ENCODE data around the gene NUMA1.
A peak's percentile ranks its signal among the peaks of the same experiment; 100 is the strongest.

NUMA1 gene

DNA sequence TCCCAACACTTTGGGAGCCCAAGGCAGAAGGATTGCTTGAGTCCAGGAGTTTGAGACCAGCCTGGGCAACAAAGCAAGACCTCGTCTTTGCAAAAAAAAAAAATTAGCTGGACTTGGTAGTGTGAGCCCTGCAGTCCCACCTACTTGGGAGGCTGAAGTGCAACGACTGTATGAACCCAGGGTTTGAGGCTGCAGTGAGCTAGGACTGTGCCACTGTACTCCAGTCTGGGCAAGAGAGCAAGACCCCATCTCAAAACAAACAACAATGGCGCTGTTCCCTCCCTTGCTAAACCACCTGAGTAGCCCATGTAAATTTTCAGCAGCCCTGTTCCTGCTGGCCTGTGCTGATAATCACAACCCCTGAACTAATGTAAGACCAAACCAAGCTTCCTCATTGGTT is 19.7 kb upstream of the NUMA1 start:
- no peak for DNase-seq

DNA sequence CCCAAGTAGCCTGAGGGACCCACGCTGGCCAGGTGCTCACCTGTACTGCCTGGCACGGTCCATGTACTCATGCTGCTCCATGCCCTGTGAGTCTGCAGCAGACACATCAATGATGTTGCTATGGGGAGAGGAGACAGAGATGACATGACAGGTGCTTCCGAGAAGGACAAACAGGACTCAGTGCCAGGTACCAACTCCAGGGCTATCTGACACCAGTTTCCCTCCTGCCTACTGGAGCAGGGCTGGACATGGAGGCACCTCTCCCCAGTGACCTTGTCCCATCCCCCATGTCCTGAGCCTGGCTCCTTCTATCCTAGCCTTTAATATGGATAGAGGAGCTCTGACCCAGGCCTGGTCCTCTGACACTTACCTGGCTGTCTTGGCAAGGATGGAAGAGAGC is 18.4 kb upstream of the NUMA1 start:
- DNase-seq, result no peak

DNA sequence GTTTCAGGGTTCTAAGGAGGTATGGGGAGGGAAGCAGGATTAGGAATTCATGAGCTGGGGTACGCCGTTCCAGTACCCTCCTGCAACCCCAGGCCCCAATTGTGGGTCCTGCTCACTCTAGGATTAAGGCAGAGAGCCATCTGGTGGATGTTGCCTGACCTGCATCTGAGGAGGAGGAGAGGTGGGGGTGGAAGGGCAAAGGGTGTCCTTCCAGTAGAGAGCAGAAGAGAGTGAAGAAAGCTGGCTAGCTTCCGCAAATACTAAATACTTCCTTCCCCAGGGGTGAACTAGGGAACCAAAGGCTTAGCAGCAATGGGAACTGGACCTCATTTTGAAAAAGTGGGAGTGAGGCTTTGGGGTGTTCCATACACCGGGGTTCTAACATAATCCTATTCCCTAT is 10.9 kb upstream of the NUMA1 start:
- DNase-seq, result peak; percentile 83

DNA sequence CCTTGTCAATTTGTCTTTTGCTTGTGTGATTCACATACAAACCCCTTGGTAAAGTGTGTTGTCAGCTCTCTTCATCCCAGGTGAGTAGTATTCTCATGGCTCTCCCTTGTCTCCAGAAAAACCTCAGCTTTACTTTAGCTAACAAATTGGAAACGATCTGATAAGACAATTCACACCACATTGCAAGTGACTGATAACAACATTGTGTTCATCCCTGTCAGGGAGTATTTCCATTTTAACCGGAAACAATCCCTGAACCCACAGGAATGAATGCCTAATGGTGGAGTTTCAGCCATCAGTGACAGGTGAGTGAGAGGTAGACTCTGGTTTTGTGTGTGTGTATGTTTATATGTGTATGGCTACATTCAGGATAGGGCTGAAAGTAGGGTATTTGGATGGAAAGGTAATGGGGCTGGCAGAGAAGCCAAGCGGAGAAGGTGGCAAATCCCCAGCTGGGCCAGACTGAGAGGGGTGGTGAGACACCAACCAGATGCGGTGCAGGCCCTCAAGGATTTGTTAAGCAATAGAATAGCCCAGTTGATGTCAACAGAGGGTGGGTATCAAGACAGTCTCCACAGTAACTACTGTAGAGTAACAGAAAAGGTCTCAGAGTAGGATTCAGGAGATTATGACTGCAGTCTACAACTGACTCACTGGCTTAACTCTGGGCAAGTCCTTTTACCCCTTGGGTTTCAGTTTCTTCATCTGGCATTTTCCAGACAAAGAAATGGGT is 7.9 kb upstream of the NUMA1 start:
- no peak for DNase-seq

DNA sequence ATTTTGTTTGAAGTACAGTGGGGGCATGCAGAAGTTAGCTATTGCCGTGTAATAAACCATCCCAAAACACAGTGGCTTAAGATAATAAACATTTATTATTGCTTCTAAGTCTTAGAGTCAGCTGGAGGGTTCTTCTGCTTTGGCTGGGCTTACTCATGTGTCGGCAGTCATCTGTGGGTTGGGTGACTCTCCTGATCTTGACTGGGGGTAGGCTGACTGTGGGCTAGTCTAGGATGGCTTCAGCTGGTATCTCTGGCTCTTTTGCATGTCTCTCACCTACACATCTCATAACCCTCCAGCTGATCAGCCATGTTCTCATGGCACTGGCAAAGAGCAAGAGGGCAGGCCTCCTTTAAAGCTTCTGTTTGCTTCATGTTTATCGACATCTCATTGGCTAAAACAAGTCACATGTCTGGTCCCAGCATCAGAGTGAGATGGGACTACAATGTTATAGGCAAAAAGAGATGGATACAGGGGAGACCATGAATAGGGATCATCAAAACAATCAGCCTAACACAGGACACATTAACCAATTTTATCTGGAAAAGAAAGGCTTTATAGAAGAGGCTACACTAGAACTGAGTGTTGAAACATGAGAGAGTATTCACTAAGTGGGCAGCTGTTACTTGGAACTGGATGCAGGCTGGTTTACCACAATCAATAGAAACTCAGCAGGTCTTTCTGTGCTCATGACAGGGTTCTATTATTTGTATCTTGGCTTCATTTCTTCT is 5.4 kb upstream of the NUMA1 start:
- DNase-seq, result no peak

DNA sequence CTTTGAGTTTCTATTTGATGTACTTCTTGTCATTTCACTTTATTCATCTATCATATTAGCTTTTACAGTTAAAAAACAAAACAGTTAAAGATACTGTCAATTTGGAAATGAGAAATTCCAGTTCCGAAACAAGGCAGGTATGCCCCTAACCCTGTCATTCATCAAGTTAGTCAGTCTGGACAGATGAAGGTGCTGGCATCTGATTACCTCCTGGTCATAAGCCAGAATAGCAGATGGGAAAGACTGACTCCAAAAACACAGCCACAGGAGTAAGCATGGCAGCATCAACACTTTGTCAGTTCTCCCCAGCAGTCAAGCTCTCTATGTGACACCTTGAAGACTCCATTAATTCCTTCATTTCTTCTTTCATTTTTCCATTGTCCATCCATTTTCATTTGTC is 4.6 kb upstream of the NUMA1 start:
- DNase-seq, result no peak

DNA sequence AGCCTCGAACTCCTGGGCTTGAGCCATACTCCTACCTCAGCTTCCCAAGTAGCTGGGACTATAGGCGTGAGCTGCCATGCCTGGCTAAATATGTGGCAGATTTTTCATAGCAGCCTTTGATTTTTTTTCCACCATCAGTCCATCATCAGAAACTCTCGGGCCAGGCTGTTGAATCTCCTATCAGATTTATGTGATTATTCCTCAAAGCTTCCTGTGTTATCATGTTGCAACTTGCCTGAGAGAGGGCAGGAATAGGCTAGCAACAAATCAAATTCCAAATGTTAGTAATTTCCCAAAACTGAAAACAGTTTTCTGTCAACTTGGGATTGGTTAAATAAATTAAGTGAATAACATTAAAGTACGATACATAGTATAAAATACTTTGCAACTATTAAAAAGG is 3.7 kb upstream of the NUMA1 start:
- DNase-seq, result no peak

DNA sequence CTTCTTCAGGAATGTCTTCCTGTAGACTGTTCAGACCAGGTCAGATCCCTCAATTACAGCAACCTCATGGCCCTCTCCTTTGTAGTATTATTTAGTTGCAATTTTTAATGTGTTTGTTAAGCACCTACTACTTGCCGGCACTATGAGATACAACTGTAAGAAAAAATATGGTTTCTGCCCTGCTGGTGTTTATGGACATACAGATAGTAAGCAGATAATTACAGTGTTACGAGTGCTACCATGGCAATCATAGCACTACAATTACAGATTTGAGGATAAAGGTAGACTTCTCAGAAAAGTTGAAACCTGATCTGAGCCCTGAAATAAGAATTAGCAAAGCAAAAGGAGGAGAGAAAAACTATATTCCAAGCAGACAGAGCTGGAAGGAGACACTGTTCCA is 3.1 kb upstream of the NUMA1 start:
- no peak for DNase-seq

DNA sequence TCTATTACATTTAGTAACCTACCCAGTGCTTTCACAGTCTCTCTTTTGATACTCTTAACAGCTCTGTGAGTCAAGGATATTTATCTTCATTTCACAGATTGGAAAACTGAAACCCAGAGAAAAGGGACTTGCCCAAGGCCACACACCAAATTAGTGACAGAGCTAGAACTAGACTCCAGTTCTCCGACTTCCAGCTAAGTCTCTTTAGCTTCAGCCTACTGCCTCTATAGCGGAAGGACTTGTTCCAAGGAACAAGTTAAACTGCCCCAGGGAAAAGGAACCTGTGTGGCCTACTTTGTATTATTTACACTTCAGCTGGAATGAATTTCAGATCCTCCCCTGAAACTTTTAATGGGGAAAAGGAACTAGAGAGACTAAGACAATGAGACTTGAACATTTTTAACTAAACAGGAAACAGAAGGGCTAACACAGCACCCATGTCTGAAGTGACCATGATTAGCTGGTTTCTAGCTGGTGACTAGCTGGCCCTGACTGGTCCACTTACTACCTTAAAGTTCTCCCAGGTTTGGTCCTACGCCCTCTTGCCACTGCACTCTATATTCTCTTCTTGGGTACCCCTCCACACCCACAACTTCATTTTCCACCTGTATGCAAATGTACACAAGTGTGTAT is 1.6 kb upstream of the NUMA1 start:
- DNase-seq, result no peak

DNA sequence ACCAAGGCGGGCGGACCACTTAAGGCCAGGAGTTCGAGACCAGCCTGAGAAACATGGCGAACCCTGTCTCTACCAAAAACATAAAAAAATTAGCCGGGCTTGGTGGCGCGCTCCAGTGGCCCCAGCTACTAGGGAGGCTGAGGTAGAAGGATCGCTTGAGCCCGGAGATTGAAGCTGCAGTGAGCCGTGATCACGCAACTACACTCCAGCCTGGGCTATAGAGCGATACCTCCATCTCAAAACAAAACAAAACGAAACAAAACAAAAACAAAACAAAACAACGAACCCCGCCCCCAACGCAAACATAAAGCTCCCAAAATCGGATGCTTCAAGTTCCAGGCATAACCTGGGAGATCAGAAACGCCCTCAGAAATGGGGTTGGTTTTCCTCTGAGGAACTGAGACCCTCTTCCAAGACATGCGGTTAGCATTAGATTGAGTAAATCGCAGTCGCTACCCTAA is 872 bp upstream of the NUMA1 start:
- DNase-seq, result no peak

DNA sequence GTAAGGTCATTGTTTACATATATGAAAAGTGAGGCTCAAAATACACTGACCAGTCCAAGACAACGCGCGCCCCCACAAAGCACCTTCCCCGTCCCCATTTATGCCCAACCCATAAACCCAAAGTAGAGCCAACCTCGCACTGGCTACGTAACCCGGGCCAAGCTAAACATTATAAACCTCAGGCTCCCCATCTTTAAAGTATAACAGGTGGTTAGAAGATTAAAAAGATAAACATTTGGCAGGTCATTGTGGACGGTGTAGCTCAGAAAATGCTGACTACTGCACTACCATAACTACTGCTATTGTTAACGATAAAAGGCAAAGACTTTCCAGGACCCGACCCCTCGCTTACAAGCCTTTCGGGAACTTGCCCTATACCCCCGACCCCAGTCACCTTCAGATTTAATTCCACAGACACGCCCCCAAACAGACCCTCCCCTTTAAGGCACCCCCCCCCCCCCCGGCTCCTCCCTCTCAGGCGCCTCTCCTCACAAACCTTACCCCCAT is 470 bp downstream of the NUMA1 start:
- DNase-seq, result no peak

DNA sequence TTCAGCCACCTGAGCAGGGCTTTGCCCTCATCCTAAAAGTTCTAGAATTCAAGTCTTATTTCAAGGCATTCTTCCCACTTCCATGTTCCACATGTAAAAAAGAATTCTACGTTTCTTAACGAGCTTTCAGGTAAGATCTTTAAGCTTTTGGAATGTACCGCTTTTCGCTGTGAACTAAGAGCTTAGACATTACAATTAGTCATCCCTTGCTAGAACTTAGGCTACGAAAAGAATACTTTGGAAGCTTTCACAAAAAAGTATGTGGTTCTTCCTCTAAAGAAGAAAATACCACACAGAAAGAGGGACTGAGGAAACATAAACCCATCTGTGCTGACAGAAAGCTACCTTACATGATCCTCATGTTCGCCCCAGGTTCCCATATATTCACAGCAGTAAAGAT is 1.9 kb downstream of the NUMA1 start:
- DNase-seq, result no peak

DNA sequence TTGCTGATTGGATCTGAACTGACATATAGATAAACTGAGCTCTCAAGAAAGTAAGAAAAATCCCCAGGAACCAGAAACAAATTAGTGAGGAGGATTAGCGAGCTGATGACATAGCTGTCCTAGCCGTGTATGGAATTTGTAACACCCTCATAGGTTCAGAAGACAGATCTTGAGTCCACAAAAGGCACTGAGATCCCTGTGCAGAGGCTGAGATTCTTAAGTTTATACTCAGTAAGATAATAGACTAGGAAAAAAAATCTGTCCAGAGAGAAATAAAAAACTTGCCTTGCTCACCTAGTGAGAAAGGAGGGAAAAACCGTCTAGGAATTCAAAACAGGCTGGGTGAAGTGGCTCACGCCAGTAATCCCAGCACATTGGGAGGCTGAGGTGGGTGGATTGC is 4.6 kb downstream of the NUMA1 start:
- no peak for DNase-seq

DNA sequence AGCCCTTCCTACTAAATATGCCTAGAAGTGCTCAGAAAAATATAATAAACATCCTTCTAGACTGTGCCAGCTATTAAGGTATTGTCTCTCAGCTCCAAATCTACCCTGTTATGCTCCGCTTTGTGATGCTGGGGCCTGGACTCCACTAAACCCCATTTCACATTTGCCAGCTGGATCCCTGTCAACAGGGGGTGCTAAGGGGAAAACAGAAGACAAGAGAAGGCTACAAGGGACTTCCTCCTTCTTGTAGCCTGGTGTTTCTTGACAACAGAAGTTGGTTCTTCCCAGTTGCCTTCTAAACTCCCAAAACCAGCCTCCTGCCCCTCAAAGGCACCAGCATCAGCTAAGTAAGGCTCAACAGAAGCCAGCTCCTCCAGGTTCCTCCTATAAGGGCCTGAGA is 5.2 kb downstream of the NUMA1 start:
- no peak for DNase-seq

DNA sequence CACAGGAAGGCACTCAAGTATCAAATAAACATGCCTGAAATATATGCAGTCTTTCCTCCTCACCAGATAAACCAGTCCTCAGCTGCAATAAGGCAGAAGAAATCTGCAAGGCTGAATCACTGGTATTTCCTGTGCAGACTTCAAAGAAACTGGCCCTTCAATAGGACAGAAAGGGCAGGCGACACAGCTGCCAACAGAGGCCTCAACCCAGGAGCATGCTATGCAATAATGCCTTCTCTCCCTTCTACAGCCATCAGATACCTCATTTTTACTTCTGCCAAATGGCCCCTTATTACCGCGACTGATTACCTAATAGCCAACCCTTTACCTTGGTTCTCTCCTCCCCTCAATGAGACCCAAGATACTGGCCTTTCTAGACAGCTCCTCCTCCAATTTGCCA is 8.0 kb downstream of the NUMA1 start:
- no peak for DNase-seq

DNA sequence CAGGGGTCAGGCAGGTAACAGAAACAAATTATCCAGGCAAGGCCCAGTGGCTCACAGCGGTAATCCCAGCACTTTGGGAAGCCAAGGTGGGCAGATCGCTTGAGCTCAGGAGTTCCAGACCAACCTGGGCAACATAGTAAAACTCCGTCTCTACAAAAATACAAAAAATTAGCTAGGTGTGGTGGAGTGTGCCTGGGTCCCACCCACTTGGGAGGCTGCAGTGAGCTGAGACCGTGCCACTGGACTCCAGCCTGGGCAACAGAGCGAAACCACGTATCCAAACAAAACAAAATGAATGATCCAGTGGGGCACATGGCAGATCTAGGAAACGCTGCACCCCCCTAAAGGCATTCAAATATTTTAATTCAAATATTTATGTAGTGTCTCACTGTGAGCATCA is 9.9 kb downstream of the NUMA1 start:
- no peak for DNase-seq

DNA sequence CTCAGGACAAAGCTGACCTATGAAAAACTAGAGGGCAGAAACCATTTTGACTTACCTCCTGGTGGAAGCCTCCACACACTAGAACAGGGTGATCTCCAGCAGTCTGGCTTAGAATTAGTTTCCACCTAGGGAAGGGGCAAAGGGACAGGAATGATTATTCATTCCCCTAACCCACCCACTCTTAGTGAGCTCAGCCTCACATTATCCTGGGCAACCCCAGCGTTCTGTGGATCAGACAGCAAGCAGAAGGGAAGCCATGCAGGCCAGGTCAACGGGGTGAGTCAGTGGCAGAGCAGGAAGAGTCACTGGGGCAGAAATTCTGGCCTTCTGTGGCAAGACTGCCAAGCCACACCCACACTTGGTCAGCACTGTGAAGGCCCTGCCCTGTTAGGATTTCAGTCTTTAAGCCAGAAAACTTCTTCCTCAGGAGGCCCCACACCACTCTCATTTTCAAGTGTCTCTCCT is 10.5 kb downstream of the NUMA1 start:
- no peak for DNase-seq

DNA sequence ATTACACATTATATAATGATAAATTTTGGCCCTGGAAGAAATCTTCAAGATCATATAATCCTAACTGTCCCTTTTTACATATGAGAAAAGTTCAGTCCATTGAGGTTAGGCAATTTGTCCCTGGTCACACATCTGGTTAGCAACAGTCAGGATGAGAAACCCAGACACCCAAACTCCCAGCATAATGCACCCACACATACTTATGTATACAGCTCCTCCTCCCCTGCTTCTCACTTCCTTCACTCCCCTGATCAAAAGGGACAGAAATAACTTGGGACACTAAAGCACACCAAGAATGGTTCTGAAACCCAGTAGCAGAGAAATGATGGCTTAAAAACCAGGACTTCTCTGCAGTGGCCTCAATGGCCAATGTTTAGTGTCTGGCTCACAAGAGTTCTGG is 11.1 kb downstream of the NUMA1 start:
- no peak for DNase-seq

DNA sequence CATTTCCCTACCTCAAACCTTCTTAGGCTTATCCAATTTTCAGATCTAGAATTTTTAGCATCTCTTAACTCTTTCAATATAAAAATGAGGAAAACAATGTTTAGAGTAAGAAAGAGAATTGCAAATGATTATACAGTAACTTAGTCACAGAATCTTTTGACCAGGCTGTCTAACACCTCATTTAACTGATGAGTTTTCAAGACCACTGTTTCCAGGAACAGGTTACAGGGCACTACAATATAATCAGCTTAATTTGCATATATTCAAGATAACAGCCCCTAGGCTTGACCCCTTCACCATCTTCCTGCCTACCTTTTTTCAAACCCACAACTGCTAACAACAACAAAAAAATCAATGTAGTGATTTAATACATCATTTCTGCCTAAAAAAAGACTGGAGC is 12.7 kb downstream of the NUMA1 start:
- DNase-seq, result no peak

DNA sequence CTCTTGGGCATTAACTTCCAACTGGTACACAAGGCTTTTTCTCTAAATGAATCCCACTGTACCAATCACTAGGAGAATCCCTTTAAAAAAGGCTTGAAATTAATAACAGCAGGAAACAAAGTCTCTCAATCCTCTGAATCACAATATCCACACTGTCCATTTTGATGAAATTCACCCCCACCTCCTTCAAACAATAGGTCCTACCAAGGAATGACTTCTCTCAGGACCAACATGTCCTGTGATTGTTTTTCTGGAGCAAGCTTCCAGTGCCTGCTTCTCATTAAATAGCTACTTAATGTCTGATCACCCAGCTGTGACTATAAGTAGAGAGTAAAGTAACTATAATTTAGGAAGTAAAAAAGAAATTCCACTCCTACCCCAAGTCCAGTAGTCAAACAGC is 13.1 kb downstream of the NUMA1 start:
- DNase-seq, result no peak

DNA sequence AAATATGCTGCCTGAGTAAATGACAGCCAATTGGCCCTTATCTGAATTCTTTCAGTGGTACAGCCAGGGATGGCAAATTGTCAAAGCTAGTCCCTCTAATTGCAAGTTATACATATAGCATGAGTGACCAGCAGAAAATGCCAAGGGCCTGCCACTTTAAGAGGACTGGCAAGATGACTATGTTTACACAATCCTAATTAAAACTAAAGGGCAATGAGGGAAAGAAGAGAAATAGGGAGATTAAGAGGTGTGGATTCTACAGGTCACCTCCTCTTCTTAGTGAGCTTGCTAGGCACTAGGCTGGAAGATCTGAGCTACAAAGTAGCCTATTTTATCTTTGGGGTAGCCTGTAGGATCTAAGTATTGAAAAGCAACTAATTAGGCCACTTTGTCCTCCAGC is 13.5 kb downstream of the NUMA1 start:
- no peak for DNase-seq

DNA sequence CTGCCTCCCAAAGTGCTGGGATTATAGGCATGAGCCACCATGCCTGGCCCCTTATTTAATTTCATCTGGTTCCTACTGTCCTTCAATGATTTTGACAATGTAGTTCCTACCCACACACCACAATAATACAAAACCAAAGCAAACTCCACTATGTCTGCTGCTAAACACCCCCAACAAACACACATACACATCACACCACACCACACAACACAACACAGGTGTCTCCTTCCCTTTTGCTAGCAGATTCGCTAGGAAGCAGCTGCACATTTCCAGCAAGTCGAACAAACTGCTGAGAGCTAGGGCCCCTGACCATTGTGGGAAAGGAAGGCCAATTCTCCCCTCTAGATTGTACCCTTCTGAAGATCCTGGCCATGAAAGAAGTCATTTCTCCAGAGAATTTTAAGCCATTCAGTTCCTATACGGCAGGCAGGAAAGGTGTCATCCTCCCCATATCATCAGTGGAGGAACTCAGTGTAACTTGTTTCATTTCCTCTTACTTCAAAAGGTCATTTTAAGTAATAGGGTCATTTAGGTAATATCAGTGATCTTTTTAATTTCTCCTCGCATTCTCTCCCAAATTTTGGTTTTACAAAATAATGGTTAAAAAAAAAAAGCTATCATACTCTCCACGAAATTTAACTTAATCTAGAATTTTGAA is 18.5 kb downstream of the NUMA1 start:
- DNase-seq, result no peak

DNA sequence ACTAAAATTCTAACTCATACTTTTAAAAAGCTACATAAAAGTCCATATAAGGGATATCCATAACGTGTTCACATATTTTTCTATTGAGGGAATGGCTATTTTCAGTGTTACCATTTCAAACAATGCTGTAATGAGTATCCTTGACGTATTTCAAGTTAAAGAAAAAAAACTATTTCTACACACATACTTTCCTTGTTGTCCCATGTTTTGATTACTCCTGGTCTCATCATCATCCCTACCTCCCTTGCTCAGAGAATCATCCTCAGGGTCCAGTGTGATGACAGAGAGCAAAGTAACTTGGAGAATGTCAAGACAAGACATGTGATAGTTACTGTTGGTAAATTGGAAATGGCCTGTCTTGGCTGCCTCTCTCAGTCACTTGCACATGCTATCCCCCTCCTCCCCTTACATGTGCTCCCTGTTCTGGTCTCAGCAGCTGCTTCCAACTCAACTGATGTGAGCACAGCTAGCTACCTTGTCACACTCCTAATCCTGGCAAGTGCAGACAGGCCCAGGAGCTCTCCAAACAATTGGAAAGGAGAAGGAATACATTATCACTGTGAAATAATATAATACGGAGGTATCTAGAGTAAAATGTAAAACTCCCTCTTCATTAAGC is 21.8 kb downstream of the NUMA1 start:
- DNase-seq, result no peak

Measured in activated effector memory CD4-positive, alpha-beta T cell treated with anti-CD3 and anti-CD28 coated beads, Interleukin-2, amount 50 U/mL, for 16 hours (primary cell).